ENCODE data around the gene OTOL1. TPM values are rescaled to one million over a fixed set of nuclear protein-coding genes. Genes with fewer than 3 reads are reported as not detected.

The OTOL1 gene
- total RNA-seq (ENCODE audit: low replicate concordance) = 1.2 TPM in 1 of 2 replicates, not detected in the other
- long read RNA-seq = 0 reads

DNA sequence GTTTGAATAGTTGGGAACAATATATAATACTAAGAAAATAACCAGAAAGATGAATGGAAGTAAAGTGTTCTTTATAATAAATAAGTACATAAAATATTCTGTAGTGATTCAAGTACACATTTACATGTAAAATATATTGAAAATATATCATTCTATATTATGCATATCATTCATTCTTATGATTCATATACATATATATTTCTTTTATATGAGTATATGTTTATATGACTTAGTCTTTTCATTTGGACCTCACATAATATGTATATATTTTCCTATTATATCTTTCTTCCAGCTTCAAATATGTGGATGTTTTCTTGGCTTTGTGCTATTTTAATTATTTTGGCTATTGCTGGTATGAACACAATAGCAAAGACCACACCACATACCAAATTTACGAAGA is at the start of gene OTOL1:
OTOL1 (plus strand) TSS at position 301 of the 400 bp plus-strand sequence; CDS start at position 301, 0 bp downstream.
- Mint-ChIP-seq H3K4me1 (ENCODE audit: unreplicated experiment) (peaks cover 9% of the 10 kb centered on the region), H3K36me3 (no peaks in the 10 kb centered on the region), H3K9me3 (no peaks in the 10 kb centered on the region), H3K27me3 (peaks cover 19% of the 10 kb centered on the region), H3K27ac (no peak within 1 kb of the TSS), H3K4me3 (no peak within 1 kb of the TSS)
- DNase-seq (ENCODE audit: extremely low spot score, unreplicated experiment) = no peak
- TF ChIP-seq, protein P1, sequence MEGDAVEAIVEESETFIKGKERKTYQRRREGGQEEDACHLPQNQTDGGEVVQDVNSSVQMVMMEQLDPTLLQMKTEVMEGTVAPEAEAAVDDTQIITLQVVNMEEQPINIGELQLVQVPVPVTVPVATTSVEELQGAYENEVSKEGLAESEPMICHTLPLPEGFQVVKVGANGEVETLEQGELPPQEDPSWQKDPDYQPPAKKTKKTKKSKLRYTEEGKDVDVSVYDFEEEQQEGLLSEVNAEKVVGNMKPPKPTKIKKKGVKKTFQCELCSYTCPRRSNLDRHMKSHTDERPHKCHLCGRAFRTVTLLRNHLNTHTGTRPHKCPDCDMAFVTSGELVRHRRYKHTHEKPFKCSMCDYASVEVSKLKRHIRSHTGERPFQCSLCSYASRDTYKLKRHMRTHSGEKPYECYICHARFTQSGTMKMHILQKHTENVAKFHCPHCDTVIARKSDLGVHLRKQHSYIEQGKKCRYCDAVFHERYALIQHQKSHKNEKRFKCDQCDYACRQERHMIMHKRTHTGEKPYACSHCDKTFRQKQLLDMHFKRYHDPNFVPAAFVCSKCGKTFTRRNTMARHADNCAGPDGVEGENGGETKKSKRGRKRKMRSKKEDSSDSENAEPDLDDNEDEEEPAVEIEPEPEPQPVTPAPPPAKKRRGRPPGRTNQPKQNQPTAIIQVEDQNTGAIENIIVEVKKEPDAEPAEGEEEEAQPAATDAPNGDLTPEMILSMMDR (conservative IDR thresholded peaks at IDR 0.05) = no peak

DNA sequence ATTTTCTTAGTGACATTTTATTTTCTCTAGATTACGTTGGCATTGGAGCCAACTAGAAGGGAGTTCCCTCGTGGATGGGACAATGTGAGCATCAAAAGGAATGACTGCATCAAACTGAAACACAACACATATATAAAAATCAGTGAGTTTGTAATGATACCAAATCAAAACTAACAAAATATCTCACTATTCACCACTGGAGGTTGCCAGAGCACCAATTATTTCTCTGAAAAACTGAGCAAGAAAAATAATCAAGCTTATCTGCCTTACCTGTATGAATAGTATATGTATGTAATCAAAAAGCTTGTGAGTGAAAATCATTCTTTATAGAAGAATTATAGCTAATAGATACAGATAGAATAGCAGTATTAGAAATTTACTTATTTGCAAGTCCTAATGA is 46.8 kb upstream of the OTOL1 start:
- H3K4me1 Mint-ChIP-seq (ENCODE audit: unreplicated experiment) = peaks cover 3% of the 10 kb centered on the region
- H3K27ac Mint-ChIP-seq = no peak overlapping the region
- TF ChIP-seq, protein P1 (conservative IDR thresholded peaks at IDR 0.05) = no peak
- H3K27me3 Mint-ChIP-seq = peaks cover 4% of the 10 kb centered on the region
- H3K4me3 Mint-ChIP-seq = no peak overlapping the region
- no peak for DNase-seq (ENCODE audit: extremely low spot score, unreplicated experiment)
- H3K9me3 Mint-ChIP-seq = no peaks in the 10 kb centered on the region
- no peaks in the 10 kb centered on the region for H3K36me3 Mint-ChIP-seq

DNA sequence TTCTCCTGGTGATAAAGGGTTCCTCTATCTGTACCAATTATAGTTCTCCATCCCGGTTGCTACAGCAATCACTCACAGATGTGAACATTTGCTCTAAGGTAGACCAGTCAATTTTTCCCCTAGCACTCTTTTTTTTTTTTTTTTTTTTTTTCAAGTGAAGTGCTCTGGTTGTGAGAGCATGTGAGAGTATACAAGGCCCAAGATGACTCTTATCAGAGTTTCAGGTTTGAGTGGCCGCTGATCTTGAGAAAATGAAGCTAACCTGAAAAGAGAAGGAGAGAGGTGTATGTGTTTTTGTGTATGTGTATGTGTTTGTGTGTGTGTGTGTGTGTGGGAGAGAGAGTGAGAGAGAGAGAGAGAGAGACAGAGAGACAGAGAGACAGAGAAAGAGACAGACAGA is 44.4 kb upstream of the OTOL1 start:
- TF ChIP-seq, protein P1 (conservative IDR thresholded peaks at IDR 0.05) = no peak
- no peaks in the 10 kb centered on the region for H3K36me3 Mint-ChIP-seq
- no peak overlapping the region for H3K27ac Mint-ChIP-seq
- no peak for DNase-seq (ENCODE audit: extremely low spot score, unreplicated experiment)
- H3K9me3 Mint-ChIP-seq = peaks cover 4% of the 10 kb centered on the region
- no peak overlapping the region for H3K4me3 Mint-ChIP-seq
- peaks cover 5% of the 10 kb centered on the region for H3K4me1 Mint-ChIP-seq (ENCODE audit: unreplicated experiment)
- no peaks in the 10 kb centered on the region for H3K27me3 Mint-ChIP-seq

DNA sequence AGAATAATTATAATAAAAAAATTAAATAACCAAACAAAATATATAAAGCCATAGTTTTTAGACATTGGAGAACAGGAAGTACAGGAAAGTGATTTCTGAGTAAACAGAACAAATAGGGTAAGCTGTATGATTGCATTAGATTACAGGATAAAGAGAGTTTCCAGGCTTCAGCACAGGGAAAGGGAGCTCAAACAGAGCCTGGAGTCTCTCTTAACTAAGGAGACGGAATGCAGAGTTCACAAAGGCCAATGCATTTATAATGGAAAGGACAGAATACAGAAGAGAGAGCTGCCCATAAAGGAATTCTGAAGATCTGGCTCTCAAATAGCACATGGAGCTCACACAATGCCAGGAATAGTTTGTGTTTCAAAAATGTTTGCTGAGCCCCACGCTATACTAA is 42.0 kb upstream of the OTOL1 start:
- H3K36me3 Mint-ChIP-seq = no peaks in the 10 kb centered on the region
- no peak for DNase-seq (ENCODE audit: extremely low spot score, unreplicated experiment)
- peaks cover 5% of the 10 kb centered on the region for H3K4me1 Mint-ChIP-seq (ENCODE audit: unreplicated experiment)
- peaks cover 4% of the 10 kb centered on the region for H3K9me3 Mint-ChIP-seq
- no peak overlapping the region for H3K4me3 Mint-ChIP-seq
- TF ChIP-seq, protein P1 (conservative IDR thresholded peaks at IDR 0.05) = no peak
- H3K27ac Mint-ChIP-seq = no peak overlapping the region
- H3K27me3 Mint-ChIP-seq = no peaks in the 10 kb centered on the region

DNA sequence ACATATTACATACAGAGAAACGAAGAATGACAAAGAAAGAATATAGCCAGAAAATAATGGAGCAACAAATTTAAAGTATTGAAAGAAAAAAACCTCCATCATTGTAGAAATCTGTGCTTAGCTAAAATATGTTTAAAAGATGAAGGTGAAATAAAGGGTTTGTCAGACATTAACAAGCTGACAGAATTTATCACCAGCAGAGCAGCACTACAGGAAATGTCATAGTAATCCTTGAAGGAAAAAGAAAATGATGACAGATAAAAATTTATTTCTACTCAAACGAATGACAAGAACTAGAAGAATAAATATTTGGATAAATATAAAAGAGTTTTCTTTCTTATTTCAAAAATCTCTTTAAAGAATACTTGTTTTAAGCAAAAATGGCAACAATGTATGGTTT is 40.6 kb upstream of the OTOL1 start:
- H3K27me3 Mint-ChIP-seq = no peaks in the 10 kb centered on the region
- DNase-seq (ENCODE audit: extremely low spot score, unreplicated experiment) = no peak
- TF ChIP-seq, protein P1 (conservative IDR thresholded peaks at IDR 0.05) = no peak
- H3K36me3 Mint-ChIP-seq = no peaks in the 10 kb centered on the region
- H3K4me1 Mint-ChIP-seq (ENCODE audit: unreplicated experiment) = peaks cover 5% of the 10 kb centered on the region
- no peak overlapping the region for H3K27ac Mint-ChIP-seq
- no peak overlapping the region for H3K4me3 Mint-ChIP-seq
- peaks cover 4% of the 10 kb centered on the region for H3K9me3 Mint-ChIP-seq

DNA sequence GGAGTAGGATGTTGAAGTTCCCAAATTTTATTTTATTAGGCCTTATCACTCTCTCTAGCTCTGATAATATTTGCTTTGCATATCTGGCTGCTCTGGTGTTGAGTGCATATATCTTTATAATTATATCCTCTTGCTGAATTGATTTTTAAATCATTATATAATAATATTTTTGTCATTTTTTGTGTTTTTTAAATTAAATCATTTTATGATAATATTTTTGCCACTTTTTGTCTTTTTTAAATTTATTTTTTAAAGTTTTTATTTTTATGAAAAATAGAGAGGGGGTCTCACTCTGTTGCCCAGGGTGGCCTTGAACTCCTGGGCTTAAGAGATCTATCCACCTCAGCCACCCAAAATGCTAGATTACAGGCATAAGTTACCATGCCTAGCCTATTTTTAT is 34.5 kb upstream of the OTOL1 start:
- H3K36me3 Mint-ChIP-seq = no peaks in the 10 kb centered on the region
- no peaks in the 10 kb centered on the region for H3K27me3 Mint-ChIP-seq
- DNase-seq (ENCODE audit: extremely low spot score, unreplicated experiment) = no peak
- H3K9me3 Mint-ChIP-seq = peaks cover 6% of the 10 kb centered on the region
- H3K4me1 Mint-ChIP-seq (ENCODE audit: unreplicated experiment) = no peaks in the 10 kb centered on the region
- H3K27ac Mint-ChIP-seq = no peak overlapping the region
- TF ChIP-seq, protein P1 (conservative IDR thresholded peaks at IDR 0.05) = no peak
- no peak overlapping the region for H3K4me3 Mint-ChIP-seq
